NT2/D1 (cell line): ENCODE data around the gene FOSL1.

Source experiments
- DNase-seq: peaks from one replicate; pipeline ENCODE4 v3.0.0-alpha.2; 2011; ENCODE audit warnings: low read depth, low spot score
- H3K27me3 ChIP-seq: 2 replicates; pipeline ENCODE4 v1.6.0; 2011; ENCODE audit warnings: mild to moderate bottlenecking; ENCODE audit not compliant: insufficient read length, insufficient read depth
- H3K36me3 ChIP-seq: 2 replicates; pipeline ENCODE4 v1.6.1; 2011; ENCODE audit warnings: mild to moderate bottlenecking, low read length, mixed read lengths; ENCODE audit not compliant: insufficient read depth, insufficient read length
- H3K4me1 ChIP-seq: 2 replicates; pipeline ENCODE4 v1.5.1; 2011; ENCODE audit not compliant: insufficient read depth, insufficient read length
- H3K4me3 ChIP-seq: 2 replicates; pipeline ENCODE4 v1.5.1; 2011; ENCODE audit warnings: low read depth; ENCODE audit not compliant: insufficient read length
- H3K9ac ChIP-seq: 2 replicates; pipeline ENCODE4 v1.6.0; 2011; ENCODE audit warnings: low read depth; ENCODE audit not compliant: insufficient read length
- H3K9me3 ChIP-seq: 2 replicates; pipeline ENCODE4 v1.5.1; 2011; ENCODE audit warnings: mild to moderate bottlenecking, low read length; ENCODE audit not compliant: insufficient read depth
- SUZ12 ChIP-seq: IDR thresholded peaks from 2 replicates; pipeline ENCODE4 v1.6.1; 2011; ENCODE audit not compliant: insufficient read length, insufficient read depth; ENCODE audit errors: extremely low read depth
- YY1 ChIP-seq: IDR thresholded peaks from 2 replicates; pipeline ENCODE4 v1.6.1; 2011; ENCODE audit not compliant: insufficient read length, insufficient read depth
- ZNF274 ChIP-seq: IDR thresholded peaks from 2 replicates; pipeline ENCODE4 v1.6.1; 2011; ENCODE audit warnings: mild to moderate bottlenecking, low read depth, low read length

FOSL1 gene

GRCh38 chr11:65871811-65872548, 28.2 kb downstream of the FOSL1 start:
- peak overlapping the region; percentile 68 for H3K9ac ChIP-seq
- DNase-seq: no peak
- peaks cover 21% of the 10 kb centered on the region for H3K4me1 ChIP-seq
- no peaks in the 10 kb centered on the region for H3K27me3 ChIP-seq
- H3K36me3 ChIP-seq: peaks cover 41% of the 10 kb centered on the region
- H3K4me3 ChIP-seq: peak overlapping the region; percentile 64
- no peaks in the 10 kb centered on the region for H3K9me3 ChIP-seq
- no peak for TF ChIP-seq ZNF274

GRCh38 chr11:65870706-65871681, 29.2 kb downstream of the FOSL1 start:
- Histone ChIP-seq H3K4me3 (peak overlapping the region; percentile 64), H3K4me1 (peaks cover 27% of the 10 kb centered on the region), H3K9me3 (no peaks in the 10 kb centered on the region), H3K36me3 (peaks cover 51% of the 10 kb centered on the region), H3K9ac (peak overlapping the region; percentile 68), H3K27me3 (no peaks in the 10 kb centered on the region)
- no peak for DNase-seq
- TF ChIP-seq YY1 (no peak), SUZ12 (no peak), ZNF274 (no peak)

GRCh38 chr11:65870307-65870658, 29.9 kb downstream of the FOSL1 start:
- no peaks in the 10 kb centered on the region for H3K9me3 ChIP-seq
- no peak overlapping the region for H3K9ac ChIP-seq
- no peak for DNase-seq
- H3K27me3 ChIP-seq: no peaks in the 10 kb centered on the region
- peaks cover 58% of the 10 kb centered on the region for H3K36me3 ChIP-seq
- TF ChIP-seq YY1 (no peak), ZNF274 (no peak), SUZ12 (no peak)
- H3K4me3 ChIP-seq: no peak overlapping the region
- peaks cover 27% of the 10 kb centered on the region for H3K4me1 ChIP-seq

GRCh38 chr11:65869643-65870306, 30.4 kb downstream of the FOSL1 start:
- peaks cover 63% of the 10 kb centered on the region for H3K36me3 ChIP-seq
- TF ChIP-seq SUZ12 (no peak), ZNF274 (no peak), YY1 (no peak)
- no peaks in the 10 kb centered on the region for H3K9me3 ChIP-seq
- H3K27me3 ChIP-seq: no peaks in the 10 kb centered on the region
- H3K9ac ChIP-seq: peak overlapping the region; percentile 17
- no peak overlapping the region for H3K4me3 ChIP-seq
- DNase-seq: no peak
- H3K4me1 ChIP-seq: peaks cover 27% of the 10 kb centered on the region

- TF ChIP-seq YY1: no peak
- no peaks in the 10 kb centered on the region for H3K27me3 ChIP-seq
- H3K4me1 ChIP-seq: peaks cover 27% of the 10 kb centered on the region
- DNase-seq: no peak
- no peak overlapping the region for H3K4me3 ChIP-seq
- H3K9me3 ChIP-seq: no peaks in the 10 kb centered on the region
- no peak overlapping the region for H3K9ac ChIP-seq
- peaks cover 71% of the 10 kb centered on the region for H3K36me3 ChIP-seq
These were observed 31.3 kb downstream of the FOSL1 start for GRCh38 chr11:65868907-65869306.

GRCh38 chr11:65868076-65868667, 32.0 kb downstream of the FOSL1 start:
- peaks cover 79% of the 10 kb centered on the region for H3K36me3 ChIP-seq
- no peak overlapping the region for H3K9ac ChIP-seq
- no peaks in the 10 kb centered on the region for H3K9me3 ChIP-seq
- TF ChIP-seq ZNF274: no peak
- no peak for TF ChIP-seq YY1
- TF ChIP-seq SUZ12: no peak
- DNase-seq: no peak
- H3K4me1 ChIP-seq: peaks cover 32% of the 10 kb centered on the region
- H3K27me3 ChIP-seq: no peaks in the 10 kb centered on the region
- H3K4me3 ChIP-seq: no peak overlapping the region

- no peak for DNase-seq
- H3K9me3 ChIP-seq: no peaks in the 10 kb centered on the region
- TF ChIP-seq SUZ12 (no peak), YY1 (no peak), ZNF274 (no peak)
- H3K4me3 ChIP-seq: no peak overlapping the region
- no peaks in the 10 kb centered on the region for H3K27me3 ChIP-seq
- H3K9ac ChIP-seq: peak overlapping the region; percentile 24
- peaks cover 36% of the 10 kb centered on the region for H3K4me1 ChIP-seq
- H3K36me3 ChIP-seq: peaks cover 86% of the 10 kb centered on the region
These were observed 32.7 kb downstream of the FOSL1 start for GRCh38 chr11:65867284-65868071.
